HEK293 (cell line): Measurements from ENCODE around the gene DSCAML1.

Experiments used
- BCL11A ChIP-seq: fragments of 450-650 bp; formaldehyde crosslinking; IDR thresholded peaks from 2 replicates; pipeline ENCODE4 v1.5.1; 2016; ENCODE audit warnings: low read depth, missing biosample characterization, missing genetic modification characterization
- HOXC10 ChIP-seq: sonication (generic); formaldehyde crosslinking; IDR thresholded peaks from 2 replicates; pipeline ENCODE4 v1.8.1; 2023; ENCODE audit warnings: mild to moderate bottlenecking, missing genetic modification reagents
- KLF10 ChIP-seq: fragments of 450-650 bp; IDR thresholded peaks from 2 replicates; pipeline ENCODE4 v1.5.1; 2018; ENCODE audit warnings: missing biosample characterization, mild to moderate bottlenecking, missing genetic modification characterization
- OVOL3 ChIP-seq: fragments of 450-650 bp; formaldehyde crosslinking; IDR thresholded peaks from 2 replicates; pipeline ENCODE4 v1.5.1; 2016; ENCODE audit warnings: missing biosample characterization, missing genetic modification characterization
- PRDM4 ChIP-seq: fragments of 450-650 bp; formaldehyde crosslinking; IDR thresholded peaks from 2 replicates; pipeline ENCODE4 v1.5.1; 2017; ENCODE audit warnings: missing biosample characterization, missing genetic modification characterization
- REST ChIP-seq: fragments of 450-650 bp; formaldehyde crosslinking; IDR thresholded peaks from 2 replicates; pipeline ENCODE4 v1.5.1; 2016; ENCODE audit warnings: missing biosample characterization, missing genetic modification characterization
- SP2 ChIP-seq: fragments of 450-650 bp; formaldehyde crosslinking; IDR thresholded peaks from 2 replicates; pipeline ENCODE4 v1.5.1; 2016; ENCODE audit warnings: missing biosample characterization, missing genetic modification characterization
- ZFP41 ChIP-seq: fragments of 450-650 bp; formaldehyde crosslinking; IDR thresholded peaks from 2 replicates; pipeline ENCODE4 v1.5.1; 2016; ENCODE audit warnings: missing biosample characterization, missing genetic modification characterization, borderline replicate concordance
- ZNF138 ChIP-seq: fragments of 450-650 bp; formaldehyde crosslinking; IDR thresholded peaks from 2 replicates; pipeline ENCODE4 v1.5.1; 2016; ENCODE audit warnings: missing biosample characterization, missing genetic modification characterization, borderline replicate concordance
- ZNF48 ChIP-seq: fragments of 450-650 bp; formaldehyde crosslinking; IDR thresholded peaks from 2 replicates; pipeline ENCODE4 v1.5.1; 2016; ENCODE audit warnings: missing biosample characterization, missing genetic modification characterization
- ZNF571 ChIP-seq: fragments of 450-650 bp; formaldehyde crosslinking; IDR thresholded peaks from 2 replicates; pipeline ENCODE4 v1.5.0; 2017; ENCODE audit warnings: missing biosample characterization, missing genetic modification characterization
- TF ChIP-seq, protein P1 (sequence below): fragments of 450-650 bp; formaldehyde crosslinking; IDR thresholded peaks from 2 replicates; pipeline ENCODE4 v1.5.1; 2016; ENCODE audit warnings: missing biosample characterization, missing genetic modification characterization
- TF ChIP-seq, protein P2 (sequence below): fragments of 450-650 bp; formaldehyde crosslinking; IDR thresholded peaks from 2 replicates; pipeline ENCODE4 v1.5.1; 2016; ENCODE audit warnings: missing biosample characterization, missing genetic modification characterization
- TF ChIP-seq, protein P3 (sequence below): fragments of 450-650 bp; formaldehyde crosslinking; IDR thresholded peaks from 2 replicates; pipeline ENCODE4 v1.5.1; 2016; ENCODE audit warnings: missing biosample characterization, missing genetic modification characterization

DNA sequence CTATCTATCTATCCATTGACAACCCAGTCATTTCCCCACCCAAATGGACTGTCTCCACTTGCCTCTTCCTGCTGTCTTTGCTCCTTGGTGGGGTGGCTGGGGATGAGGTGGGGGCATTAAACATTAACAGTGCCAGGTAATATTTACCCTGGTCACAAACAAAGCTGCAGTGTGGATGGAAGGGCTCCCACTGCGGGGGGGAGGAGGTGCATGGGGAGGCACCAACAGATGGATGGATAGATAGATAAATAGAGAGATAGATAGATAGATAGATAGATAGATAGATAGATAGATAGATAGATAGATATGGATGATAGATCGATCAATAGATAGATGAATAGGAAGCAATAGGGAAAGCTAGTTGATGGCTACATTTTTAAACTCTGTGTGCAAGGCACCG is 29.8 kb upstream of the DSCAML1 start:
- TF ChIP-seq HOXC10 (no peak), ZNF48 (tag by site-specific recombination) (no peak), REST (no peak), SP2 (tag by site-specific recombination) (no peak), PRDM4 (tag by site-specific recombination) (no peak), OVOL3 (tag by site-specific recombination) (no peak), ZNF571 (tag by site-specific recombination) (no peak), ZNF138 (tag by site-specific recombination) (no peak), ZFP41 (tag by site-specific recombination) (no peak), KLF10 (tag by site-specific recombination) (no peak), BCL11A (tag by site-specific recombination) (no peak)
- TF ChIP-seq, protein P1, sequence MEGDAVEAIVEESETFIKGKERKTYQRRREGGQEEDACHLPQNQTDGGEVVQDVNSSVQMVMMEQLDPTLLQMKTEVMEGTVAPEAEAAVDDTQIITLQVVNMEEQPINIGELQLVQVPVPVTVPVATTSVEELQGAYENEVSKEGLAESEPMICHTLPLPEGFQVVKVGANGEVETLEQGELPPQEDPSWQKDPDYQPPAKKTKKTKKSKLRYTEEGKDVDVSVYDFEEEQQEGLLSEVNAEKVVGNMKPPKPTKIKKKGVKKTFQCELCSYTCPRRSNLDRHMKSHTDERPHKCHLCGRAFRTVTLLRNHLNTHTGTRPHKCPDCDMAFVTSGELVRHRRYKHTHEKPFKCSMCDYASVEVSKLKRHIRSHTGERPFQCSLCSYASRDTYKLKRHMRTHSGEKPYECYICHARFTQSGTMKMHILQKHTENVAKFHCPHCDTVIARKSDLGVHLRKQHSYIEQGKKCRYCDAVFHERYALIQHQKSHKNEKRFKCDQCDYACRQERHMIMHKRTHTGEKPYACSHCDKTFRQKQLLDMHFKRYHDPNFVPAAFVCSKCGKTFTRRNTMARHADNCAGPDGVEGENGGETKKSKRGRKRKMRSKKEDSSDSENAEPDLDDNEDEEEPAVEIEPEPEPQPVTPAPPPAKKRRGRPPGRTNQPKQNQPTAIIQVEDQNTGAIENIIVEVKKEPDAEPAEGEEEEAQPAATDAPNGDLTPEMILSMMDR (tag by site-specific recombination), result no peak
- TF ChIP-seq, protein P2, sequence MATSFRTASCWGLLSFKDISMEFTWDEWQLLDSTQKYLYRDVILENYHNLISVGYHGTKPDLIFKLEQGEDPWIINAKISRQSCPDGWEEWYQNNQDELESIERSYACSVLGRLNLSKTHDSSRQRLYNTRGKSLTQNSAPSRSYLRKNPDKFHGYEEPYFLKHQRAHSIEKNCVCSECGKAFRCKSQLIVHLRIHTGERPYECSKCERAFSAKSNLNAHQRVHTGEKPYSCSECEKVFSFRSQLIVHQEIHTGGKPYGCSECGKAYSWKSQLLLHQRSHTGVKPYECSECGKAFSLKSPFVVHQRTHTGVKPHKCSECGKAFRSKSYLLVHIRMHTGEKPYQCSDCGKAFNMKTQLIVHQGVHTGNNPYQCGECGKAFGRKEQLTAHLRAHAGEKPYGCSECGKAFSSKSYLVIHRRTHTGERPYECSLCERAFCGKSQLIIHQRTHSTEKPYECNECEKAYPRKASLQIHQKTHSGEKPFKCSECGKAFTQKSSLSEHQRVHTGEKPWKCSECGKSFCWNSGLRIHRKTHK (tag by site-specific recombination), result no peak
- TF ChIP-seq, protein P3, sequence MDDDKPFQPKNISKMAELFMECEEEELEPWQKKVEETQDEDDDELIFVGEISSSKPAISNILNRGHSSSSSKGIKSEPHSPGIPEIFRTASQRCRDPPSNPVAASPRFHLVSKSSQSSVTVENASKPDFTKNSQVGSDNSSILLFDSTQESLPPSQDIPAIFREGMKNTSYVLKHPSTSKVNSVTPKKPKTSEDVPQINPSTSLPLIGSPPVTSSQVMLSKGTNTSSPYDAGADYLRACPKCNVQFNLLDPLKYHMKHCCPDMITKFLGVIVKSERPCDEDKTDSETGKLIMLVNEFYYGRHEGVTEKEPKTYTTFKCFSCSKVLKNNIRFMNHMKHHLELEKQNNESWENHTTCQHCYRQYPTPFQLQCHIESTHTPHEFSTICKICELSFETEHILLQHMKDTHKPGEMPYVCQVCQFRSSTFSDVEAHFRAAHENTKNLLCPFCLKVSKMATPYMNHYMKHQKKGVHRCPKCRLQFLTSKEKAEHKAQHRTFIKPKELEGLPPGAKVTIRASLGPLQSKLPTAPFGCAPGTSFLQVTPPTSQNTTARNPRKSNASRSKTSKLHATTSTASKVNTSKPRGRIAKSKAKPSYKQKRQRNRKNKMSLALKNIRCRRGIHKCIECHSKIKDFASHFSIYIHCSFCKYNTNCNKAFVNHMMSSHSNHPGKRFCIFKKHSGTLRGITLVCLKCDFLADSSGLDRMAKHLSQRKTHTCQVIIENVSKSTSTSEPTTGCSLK, result no peak
